NCI-H1417 (cell line): Measurements from ENCODE around the gene RERE.
A peak's percentile ranks its signal among the peaks of the same experiment; 100 is the strongest.

ENCODE experiments used
- DNase-seq, 3 experiments: peaks; one replicate each; lab custom pipeline; 2025; lab: John Stamatoyannopoulos, UW

Gene RERE

DNA sequence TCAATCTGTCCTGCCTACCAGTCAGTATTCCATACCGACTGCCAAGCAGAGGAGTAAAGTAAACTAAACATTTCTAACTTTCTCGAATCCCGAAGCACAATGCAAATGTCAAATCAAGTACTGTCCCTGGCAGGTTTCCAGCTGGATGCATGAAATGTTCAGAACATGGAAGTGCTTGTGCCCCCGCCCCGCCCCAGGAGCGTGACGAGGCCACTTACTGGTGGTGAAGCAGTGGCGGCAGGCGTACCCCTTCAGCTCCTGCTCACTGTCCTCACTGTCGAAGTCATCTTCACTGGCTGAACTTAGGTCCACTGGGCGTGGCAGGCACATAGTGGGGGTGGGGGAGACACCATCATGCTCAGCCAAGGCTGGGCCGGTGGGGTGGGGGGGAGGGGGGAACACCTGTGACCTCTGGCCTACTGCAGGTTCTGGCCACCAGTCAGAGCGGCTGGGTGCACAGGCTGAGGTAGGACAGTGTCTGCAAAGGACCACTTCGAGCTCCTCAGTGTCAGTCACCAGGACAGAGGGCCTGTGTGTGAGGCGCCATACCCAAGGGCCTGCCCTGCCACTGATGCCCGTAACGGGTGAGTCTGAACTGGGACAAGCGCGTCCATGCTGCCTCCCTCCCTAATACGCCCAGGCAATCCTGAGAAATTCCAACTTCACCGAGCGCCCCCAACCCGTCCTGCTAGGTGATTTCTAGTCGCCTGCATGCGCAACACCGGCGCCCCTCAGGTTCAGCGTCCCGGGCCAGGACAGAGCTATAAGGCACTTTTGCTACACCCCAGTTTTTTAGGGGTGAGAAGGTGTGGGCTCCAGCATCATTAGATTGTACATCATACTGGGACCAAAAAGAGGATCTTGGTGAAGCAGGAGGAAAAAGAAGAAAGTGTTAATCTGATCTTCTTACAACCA lies 452.7 kb downstream of the RERE start:
- DNase-seq: peak in 1 of 3 experiments; percentile 66

DNA sequence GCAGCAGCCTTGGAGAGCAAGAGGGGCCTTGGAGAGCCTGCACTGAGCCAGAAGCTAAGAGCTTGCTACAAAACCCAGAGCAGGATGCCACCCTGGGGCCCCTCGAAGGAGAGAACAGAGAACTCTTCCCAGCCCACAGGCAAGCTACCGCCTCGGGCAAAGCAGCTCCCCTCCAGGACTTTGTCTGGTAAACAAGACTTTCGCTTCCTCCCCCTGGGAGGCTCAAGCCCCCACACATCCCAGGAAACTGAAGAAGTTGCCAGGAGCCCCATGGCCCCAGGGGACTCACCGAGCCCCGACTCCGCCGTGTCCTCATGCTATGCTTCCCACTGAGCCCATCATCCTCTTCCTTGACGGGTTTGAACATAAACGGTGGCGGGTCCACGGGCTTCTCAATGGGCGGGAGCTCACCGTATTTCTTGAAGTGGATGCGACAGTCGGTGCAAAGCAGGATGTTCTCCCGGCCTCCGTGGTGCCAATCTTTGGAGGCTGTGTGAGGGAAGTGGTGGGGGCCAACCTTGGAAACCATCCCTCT lies 453.6 kb downstream of the RERE start:
- no peak for DNase-seq

GRCh38 chr1:8363186-8363766 lies 454.2 kb downstream of the RERE start:
- no peak for DNase-seq

GRCh38 chr1:8362701-8363101 lies 454.7 kb downstream of the RERE start:
- no peak for DNase-seq

- no peak for DNase-seq
Observed at GRCh38 chr1:8361198-8361849, 456.1 kb downstream of the RERE start.

DNA sequence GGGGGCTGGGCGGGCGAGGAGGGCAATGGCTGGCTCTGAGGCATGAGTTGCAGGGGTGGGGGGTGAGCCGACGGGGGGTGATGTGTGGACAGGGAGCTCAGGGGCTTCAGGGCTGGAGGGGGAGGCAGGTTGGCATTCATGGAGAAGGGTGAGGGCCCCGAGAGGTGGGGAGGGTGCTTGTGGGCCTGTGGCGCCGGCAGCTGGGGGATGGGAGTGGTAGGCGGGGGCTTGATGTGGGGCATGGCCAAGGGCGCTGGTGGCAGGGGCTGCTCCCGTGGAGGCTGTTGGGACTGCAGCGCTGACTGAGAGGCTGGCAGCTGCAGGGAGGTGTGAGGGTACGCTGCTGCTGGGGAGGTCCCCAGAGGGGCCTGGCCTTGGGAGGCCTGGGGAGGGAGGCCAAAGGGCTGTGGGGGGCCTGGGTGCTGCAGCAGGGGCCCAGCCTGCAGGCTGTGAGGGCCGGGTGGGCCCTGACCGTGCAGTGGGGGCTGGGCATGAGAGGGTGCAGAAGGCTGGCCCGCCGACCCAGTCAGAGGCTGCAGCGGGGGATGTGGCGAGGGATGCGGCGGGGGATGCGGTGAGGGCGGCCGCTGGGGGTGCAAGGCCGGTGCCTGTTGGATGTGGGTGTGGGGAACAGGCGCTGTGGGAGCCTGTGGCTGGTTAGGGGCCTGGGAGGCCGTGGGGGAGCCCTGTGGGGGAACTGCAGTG lies 456.8 kb downstream of the RERE start:
- no peak for DNase-seq

- no peak for DNase-seq
Observed at GRCh38 chr1:8359617-8360481, 457.6 kb downstream of the RERE start.

DNA sequence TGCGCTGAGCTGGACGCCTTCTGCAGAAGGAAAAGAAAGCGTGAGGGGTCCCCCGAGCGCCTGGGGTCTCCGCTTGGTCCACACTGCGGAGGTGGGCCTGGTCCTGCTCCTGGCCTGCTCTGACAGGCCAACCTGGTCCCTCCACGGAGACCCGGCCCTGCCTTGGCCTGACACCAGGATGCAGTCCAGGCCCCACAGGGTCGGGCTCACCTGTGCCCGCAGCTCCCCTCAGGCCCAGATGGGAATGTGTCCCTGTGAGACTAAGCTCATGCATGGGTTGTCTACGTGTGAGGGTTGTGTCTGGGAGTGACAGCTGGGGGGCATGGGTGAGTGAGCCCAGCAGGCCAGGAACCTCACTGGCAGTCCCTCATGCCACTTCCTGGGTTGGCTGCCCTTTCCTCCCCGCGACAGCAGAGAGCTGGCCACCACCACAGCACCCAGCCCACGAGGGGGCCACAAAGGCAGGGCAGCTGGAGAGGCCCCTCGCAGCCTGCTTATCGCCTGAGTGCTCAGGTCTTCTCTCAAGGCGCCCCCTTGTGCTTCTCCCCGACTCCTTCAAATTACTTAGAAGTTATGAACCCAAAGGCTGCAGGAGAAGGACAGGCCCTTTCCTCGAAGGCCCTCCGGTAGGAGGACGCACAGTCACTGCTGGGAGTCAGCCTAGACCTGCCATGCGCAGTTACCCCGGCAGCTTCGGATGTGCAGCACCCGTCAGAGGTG lies 458.4 kb downstream of the RERE start:
- no peak for DNase-seq

DNA sequence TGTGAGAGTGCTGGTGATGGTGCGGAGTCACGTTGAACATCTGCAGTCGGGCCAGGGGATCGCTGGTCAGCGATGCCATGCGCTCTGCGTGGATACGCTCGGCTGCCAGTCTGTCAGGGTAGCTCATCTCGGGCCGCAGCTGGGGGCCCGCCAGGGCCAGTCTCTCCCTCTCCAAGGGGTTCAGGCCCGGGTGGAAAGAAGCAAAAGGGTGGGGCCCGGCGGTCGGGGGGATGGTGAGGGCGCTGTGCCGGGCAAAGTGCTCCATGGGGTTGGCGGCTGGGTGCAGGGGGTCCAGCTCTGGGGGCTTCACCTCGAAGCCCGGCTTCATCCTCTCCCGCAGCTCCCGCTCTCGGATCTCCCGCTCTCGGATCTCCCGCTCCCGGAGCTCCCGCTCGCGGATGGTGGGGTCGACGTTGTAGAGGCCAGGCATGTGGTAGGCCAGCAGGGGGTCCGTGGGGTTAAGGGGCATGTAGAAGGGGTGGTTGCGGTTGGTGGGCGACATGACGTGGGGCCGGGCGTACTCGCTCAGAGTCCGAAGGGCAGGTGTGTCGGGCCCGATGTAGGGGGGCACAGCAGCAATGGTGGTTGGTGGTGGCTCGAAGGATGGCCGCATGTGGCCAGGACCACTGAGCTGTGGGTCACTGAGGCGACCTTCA lies 459.1 kb downstream of the RERE start:
- DNase-seq: no peak

DNA sequence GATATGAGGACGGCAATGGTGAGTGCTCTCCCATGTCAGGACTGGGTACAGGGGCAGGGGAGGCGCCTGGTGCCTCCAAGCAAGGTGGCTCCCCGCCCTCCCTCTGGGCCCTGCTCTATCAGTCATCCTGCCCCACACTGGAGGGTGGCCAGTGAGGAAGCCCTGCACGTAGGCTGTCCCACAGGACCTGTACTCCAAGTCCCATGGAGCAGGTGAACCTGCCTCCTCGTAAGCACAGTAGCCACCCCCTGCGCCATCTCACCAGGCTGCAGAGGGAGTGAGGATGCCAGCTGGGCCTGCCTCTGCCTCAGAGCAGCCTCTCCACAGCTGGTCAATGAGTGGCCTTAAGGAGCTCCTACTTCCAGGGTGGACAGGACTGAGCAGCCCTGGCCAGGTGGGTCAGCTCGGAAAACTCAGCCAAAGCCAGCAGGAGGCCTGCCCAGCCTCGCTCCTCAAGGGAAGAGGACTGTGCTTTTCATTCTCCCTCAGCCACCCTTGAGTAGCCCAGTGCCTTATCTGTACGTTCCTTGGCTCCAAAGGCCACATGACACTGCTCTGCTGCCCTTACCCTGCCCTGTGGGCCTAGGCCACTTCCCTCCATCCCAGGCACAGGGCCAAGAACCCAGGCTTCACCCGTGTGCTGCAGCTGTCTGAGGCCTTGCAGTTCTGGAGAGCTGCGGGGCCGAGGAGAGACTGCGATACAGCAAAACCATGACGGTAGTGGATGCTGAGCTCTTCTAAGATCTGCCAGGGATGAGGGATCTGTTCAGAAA lies 459.9 kb downstream of the RERE start:
- no peak for DNase-seq

- no peak for DNase-seq
Observed at GRCh38 chr1:8356256-8357209, 460.9 kb downstream of the RERE start.

DNA sequence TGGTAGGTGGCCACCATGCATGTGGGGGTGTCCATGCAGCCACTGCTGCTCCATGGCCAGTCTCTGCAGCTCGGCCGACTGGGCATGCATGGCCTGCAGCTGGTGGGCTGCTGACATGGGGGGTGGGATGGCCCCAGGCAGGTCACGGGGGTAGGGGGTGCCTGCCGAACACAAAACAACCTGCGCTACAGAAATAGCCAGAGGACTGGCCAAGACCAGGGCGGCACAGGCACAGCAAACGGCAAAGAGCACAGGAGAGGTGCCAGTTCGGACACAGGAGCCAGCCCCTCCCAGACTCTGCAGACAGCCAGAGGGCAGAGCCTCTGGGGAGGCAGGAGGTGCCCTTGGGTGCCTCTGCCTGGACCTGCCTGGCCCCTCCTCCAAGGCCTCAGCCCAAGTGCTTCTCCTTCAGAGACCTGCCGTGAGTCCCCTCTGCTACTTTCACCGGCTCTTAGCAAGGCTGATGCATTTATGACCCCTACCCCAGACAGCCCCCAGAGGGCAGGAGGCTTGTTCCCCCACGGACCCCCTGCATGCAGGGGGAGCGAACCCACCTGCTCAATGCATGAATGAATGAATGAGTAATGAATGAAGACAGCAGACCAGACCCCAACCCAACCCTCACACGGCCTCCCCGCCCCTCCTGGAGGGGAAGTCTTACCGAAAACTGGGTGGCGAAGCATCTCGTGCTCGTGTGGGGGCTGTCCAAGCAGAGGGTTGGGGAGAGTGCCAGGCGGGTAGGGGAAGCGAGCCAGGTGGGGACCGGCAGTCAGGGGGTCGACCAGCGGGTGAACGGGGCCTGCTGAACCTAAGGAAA lies 461.8 kb downstream of the RERE start:
- DNase-seq: no peak

DNA sequence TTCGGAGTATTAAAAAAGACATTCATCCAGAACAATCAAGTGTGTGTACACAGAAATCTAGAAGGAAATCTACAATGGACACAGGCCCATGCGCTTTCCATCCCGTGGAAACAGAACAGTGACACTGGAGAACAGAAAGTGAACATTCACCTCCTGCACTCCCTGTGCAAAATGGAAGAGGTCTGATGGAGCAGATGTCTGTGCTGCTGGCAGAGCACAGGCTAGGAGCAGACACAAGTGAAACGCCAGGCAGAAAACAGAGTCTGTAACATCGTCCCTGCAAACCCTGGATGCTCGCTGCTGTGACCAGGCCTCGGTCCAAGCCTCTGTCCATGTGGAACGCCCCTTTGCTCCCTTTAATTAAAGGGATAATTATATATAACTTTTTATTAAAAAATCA lies 463.4 kb downstream of the RERE start:
- no peak for DNase-seq

GRCh38 chr1:8352886-8353785 lies 464.3 kb downstream of the RERE start:
- no peak for DNase-seq

GRCh38 chr1:8352471-8352845 lies 465.0 kb downstream of the RERE start:
- no peak for DNase-seq
